ENCODE results near the gene SLC50A1. TPM values are rescaled to one million over a fixed set of nuclear protein-coding genes. Genes with fewer than 3 reads are reported as not detected.

Gene SLC50A1
- total and polyA plus RNA-seq, 2 of the 8 experiments (the other 6 are each of a cell fraction or from before 2014, with no cell fraction given): 36.5 to 90.8 TPM

- TF ChIP-seq TBP (IDR thresholded peaks at IDR 0.05; ENCODE audit: low read depth, low read length) (no peak), KDM5A (IDR thresholded peaks at IDR 0.05; ENCODE audit: low read length) (no peak), MAX (IDR thresholded peaks at IDR 0.05) (no peak), PHF8 (conservative IDR thresholded peaks at IDR 0.05; ENCODE audit: low read depth, low read length) (no peak), ZNF274 (IDR thresholded peaks at IDR 0.05; ENCODE audit: borderline replicate concordance, extremely low read depth, low read length) (no peak)
These were observed 30.0 kb upstream of the SLC50A1 start (continued) for GRCh38 chr1:155105604-155106011.
